ENCODE measurements around the gene SIGLEC9.

SIGLEC9 gene

DNA sequence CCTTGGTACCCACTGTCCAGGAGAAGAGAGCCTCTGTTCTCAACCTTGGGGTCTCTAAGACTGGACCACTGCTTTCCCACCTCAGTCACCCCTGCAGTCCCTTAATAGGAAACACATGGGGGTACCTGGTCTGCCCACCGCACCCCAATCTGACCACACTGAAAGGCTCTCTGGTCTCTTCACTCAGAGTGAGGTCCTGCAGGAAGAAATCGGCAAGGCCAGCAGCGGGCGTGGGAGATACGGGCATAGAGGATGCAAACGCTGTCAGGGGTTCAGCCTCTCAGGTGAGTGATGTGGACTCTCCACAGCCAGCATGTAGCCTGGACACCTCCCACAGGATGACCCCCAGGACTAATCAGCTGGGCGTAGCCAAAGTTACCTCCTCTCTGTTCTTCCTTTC, 3.5 kb downstream of the SIGLEC9 start:
- Histone ChIP-seq H3K9ac (ENCODE audit: low read depth, low read length, poor library complexity, severe bottlenecking) (no peak overlapping the region), H3K27me3 (ENCODE audit: insufficient read depth, low read length, poor library complexity, severe bottlenecking) (no peaks in the 10 kb centered on the region), H2AFZ (ENCODE audit: low read length) (no peak overlapping the region), H3F3A (ENCODE audit: low read depth) (no peaks in the 10 kb centered on the region), H3K4me1 (ENCODE audit: insufficient read depth, low read length, poor library complexity, severe bottlenecking) (no peaks in the 10 kb centered on the region), H3K79me2 (ENCODE audit: insufficient read depth, low read length) (no peaks in the 10 kb centered on the region), H4K20me1 (ENCODE audit: insufficient read depth, low read length, poor library complexity, severe bottlenecking) (no peaks in the 10 kb centered on the region), H3K4me3 (ENCODE audit: low read length, poor library complexity, severe bottlenecking) (no peak overlapping the region), H3K9me3 (ENCODE audit: insufficient read depth, low read depth, low read length) (no peaks in the 10 kb centered on the region), H3K4me2 (ENCODE audit: low read depth, low read length, poor library complexity, severe bottlenecking) (no peak overlapping the region), H3K9me2 (replicated peaks; ENCODE audit: low read depth, low read length) (no peaks in the 10 kb centered on the region), H3K36me3 (ENCODE audit: insufficient read depth, low read length) (no peaks in the 10 kb centered on the region)
- TF ChIP-seq, protein P1, sequence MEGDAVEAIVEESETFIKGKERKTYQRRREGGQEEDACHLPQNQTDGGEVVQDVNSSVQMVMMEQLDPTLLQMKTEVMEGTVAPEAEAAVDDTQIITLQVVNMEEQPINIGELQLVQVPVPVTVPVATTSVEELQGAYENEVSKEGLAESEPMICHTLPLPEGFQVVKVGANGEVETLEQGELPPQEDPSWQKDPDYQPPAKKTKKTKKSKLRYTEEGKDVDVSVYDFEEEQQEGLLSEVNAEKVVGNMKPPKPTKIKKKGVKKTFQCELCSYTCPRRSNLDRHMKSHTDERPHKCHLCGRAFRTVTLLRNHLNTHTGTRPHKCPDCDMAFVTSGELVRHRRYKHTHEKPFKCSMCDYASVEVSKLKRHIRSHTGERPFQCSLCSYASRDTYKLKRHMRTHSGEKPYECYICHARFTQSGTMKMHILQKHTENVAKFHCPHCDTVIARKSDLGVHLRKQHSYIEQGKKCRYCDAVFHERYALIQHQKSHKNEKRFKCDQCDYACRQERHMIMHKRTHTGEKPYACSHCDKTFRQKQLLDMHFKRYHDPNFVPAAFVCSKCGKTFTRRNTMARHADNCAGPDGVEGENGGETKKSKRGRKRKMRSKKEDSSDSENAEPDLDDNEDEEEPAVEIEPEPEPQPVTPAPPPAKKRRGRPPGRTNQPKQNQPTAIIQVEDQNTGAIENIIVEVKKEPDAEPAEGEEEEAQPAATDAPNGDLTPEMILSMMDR (conservative IDR thresholded peaks at IDR 0.05; ENCODE audit: low read length), result no peak
- no peak for TF ChIP-seq EZH2phosphoT487 (IDR thresholded peaks at IDR 0.05; ENCODE audit: borderline replicate concordance)

DNA sequence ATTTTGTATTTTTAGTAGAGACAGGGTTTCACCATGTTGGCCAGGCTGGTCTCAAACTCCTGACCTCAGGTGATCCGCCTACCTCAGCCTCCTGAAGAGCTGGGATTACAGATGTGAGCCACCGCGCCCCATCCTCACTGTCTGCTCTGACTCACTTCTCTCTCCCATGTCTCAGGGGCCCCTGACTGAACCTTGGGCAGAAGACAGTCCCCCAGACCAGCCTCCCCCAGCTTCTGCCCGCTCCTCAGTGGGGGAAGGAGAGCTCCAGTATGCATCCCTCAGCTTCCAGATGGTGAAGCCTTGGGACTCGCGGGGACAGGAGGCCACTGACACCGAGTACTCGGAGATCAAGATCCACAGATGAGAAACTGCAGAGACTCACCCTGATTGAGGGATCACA, 5.0 kb downstream of the SIGLEC9 start:
- Histone ChIP-seq H3K27me3 (ENCODE audit: insufficient read depth, low read length, poor library complexity, severe bottlenecking) (no peaks in the 10 kb centered on the region), H4K20me1 (ENCODE audit: insufficient read depth, low read length, poor library complexity, severe bottlenecking) (no peaks in the 10 kb centered on the region), H3K9ac (ENCODE audit: low read depth, low read length, poor library complexity, severe bottlenecking) (no peak overlapping the region), H3K79me2 (ENCODE audit: insufficient read depth, low read length) (no peaks in the 10 kb centered on the region), H3K4me3 (ENCODE audit: low read length, poor library complexity, severe bottlenecking) (no peak overlapping the region), H3F3A (ENCODE audit: low read depth) (no peaks in the 10 kb centered on the region), H3K36me3 (ENCODE audit: insufficient read depth, low read length) (no peaks in the 10 kb centered on the region), H2AFZ (ENCODE audit: low read length) (no peak overlapping the region), H3K9me2 (replicated peaks; ENCODE audit: low read depth, low read length) (no peaks in the 10 kb centered on the region), H3K4me1 (ENCODE audit: insufficient read depth, low read length, poor library complexity, severe bottlenecking) (no peaks in the 10 kb centered on the region), H3K9me3 (ENCODE audit: insufficient read depth, low read depth, low read length) (no peaks in the 10 kb centered on the region), H3K4me2 (ENCODE audit: low read depth, low read length, poor library complexity, severe bottlenecking) (no peak overlapping the region)
- TF ChIP-seq, protein P1 (conservative IDR thresholded peaks at IDR 0.05; ENCODE audit: low read length), result no peak
- no peak for TF ChIP-seq EZH2phosphoT487 (IDR thresholded peaks at IDR 0.05; ENCODE audit: borderline replicate concordance)

DNA sequence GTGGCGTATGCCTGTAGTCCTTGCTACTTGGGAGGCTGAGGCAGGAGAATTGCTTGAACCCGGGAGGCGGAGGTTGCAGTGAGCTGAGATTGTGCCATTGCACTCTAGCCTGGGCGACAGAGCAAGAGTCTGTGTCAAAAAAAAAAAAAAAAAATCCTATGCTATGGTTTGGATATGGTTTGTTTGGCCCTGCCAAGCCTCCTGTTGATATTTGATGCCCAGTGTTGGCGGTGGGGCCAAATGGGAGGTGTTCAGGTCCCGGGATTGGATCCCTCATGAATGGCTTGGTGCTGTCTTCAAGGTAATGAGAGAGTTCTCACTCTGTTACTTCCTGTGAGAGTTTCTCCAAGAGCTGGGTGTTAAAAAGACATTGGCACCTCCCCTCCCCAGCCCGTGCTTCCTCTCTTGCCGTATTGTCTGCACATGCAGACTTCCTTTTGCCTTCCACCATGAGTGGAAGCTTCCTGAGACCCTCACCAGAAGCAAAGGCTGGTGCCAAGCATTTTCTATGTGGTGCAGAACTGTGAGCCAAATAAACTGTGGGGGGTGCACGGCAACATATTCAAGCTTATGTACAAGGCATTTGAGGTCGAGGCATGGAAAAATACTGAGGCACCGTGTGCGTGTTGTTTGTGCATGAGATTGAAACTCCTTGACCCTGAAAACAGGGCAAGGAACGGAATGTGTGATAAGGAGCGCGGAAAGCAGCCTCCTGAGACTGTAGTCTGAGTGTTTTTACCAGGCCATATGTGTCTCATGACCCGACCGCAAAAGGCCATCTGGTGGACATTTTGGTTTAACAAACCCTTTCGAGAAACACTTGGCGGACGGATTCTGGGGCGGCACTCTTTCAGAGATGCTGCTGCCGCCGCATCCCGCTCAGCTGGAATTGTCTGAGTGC, 7.3 kb downstream of the SIGLEC9 start:
- no peaks in the 10 kb centered on the region for H3K27me3 ChIP-seq (ENCODE audit: insufficient read depth, low read length, poor library complexity, severe bottlenecking)
- H2AFZ ChIP-seq (ENCODE audit: low read length), result no peak overlapping the region
- no peak overlapping the region for H3K4me3 ChIP-seq (ENCODE audit: low read length, poor library complexity, severe bottlenecking)

More for the DNA sequence above, 7.3 kb downstream of the SIGLEC9 start:
- H3K9me3 ChIP-seq (ENCODE audit: insufficient read depth, low read depth, low read length), result no peaks in the 10 kb centered on the region
- H3K36me3 ChIP-seq (ENCODE audit: insufficient read depth, low read length), result no peaks in the 10 kb centered on the region
- no peaks in the 10 kb centered on the region for H3K4me1 ChIP-seq (ENCODE audit: insufficient read depth, low read length, poor library complexity, severe bottlenecking)
- H3K4me2 ChIP-seq (ENCODE audit: low read depth, low read length, poor library complexity, severe bottlenecking), result no peak overlapping the region
- no peaks in the 10 kb centered on the region for H3F3A ChIP-seq (ENCODE audit: low read depth)
- no peak overlapping the region for H3K9ac ChIP-seq (ENCODE audit: low read depth, low read length, poor library complexity, severe bottlenecking)
- no peaks in the 10 kb centered on the region for H3K79me2 ChIP-seq (ENCODE audit: insufficient read depth, low read length)
- no peaks in the 10 kb centered on the region for H4K20me1 ChIP-seq (ENCODE audit: insufficient read depth, low read length, poor library complexity, severe bottlenecking)
- TF ChIP-seq, protein P1 (conservative IDR thresholded peaks at IDR 0.05; ENCODE audit: low read length), result no peak
- no peak for TF ChIP-seq EZH2phosphoT487 (IDR thresholded peaks at IDR 0.05; ENCODE audit: borderline replicate concordance)
- no peaks in the 10 kb centered on the region for H3K9me2 ChIP-seq (replicated peaks; ENCODE audit: low read depth, low read length)
